MV-4-11 (cell line): ENCODE data around the gene NAT9.

Experiments used
- DNase-seq: peaks from one replicate; lab custom pipeline; 2025; lab: John Stamatoyannopoulos, UW

Gene NAT9

GRCh38 chr17:74805591-74805991 is 29.4 kb upstream of the NAT9 start:
- DNase-seq: no peak

GRCh38 chr17:74804683-74805082 is 28.5 kb upstream of the NAT9 start:
- no peak for DNase-seq

DNA sequence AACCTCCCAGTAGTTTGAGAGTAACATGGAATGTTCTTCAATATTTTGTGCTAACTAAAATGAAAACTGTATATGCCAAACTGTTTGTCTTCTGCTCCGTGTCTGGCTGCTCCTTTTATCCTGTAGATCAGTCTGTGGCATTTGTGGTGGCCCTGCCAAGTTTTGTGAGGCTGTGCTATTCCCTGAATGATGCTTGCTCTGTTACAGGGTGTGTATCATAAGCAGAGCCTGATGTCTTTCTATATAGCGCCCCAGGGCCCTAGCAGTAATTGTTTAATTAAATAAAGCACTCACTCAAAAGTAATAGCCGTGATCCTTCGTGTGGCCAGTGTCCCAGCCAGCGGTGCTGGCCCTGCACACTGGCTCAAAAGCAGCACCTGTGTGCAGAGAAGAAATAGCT is 27.8 kb upstream of the NAT9 start:
- no peak for DNase-seq

GRCh38 chr17:74803388-74803930 is 27.3 kb upstream of the NAT9 start:
- DNase-seq: no peak

GRCh38 chr17:74801896-74802295 is 25.8 kb upstream of the NAT9 start:
- DNase-seq: no peak

GRCh38 chr17:74800531-74800930 is 24.4 kb upstream of the NAT9 start:
- DNase-seq: no peak

DNA sequence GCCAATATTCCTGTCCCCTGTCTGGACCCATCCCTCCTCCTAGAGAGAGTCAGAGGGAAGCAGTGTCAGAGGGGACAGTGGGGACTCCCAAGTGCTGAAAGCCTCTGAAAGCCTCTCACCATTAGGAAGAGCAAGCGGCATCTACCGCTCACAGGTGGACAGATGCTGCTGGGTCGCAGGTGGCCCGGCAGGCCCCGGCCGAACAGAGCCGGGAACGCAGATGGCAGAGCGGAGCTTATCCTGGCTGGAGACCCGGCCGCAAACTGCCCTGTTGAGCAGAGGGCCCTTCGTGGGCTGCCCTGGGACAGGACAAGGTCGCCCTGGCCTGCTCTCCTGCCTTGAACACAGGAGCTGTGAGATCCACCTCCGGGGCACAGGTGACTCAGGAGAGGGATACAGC is 23.0 kb upstream of the NAT9 start:
- no peak for DNase-seq

GRCh38 chr17:74798239-74798707 is 22.1 kb upstream of the NAT9 start:
- DNase-seq: no peak

DNA sequence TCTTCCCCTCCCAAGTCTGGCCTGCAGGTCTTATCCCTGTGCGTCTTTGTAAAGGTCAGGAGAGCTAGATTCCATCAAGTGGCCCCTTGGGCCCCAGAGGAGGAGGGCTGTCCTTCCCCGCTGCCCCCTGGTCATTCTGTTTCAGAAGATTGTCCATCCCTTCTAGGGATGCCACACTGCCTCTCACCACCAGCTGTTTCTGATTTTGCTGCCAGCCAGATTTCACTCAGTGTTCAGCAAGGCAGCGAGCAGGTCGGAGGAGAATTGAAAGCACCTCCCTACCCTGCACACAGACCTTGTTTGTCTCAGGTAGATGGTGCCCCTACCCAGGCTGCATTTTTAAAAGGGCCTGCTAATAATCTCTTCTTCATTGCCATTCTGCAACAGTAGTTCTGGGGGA is 21.7 kb upstream of the NAT9 start:
- DNase-seq: no peak

GRCh38 chr17:74796866-74797265 is 20.7 kb upstream of the NAT9 start:
- no peak for DNase-seq

DNA sequence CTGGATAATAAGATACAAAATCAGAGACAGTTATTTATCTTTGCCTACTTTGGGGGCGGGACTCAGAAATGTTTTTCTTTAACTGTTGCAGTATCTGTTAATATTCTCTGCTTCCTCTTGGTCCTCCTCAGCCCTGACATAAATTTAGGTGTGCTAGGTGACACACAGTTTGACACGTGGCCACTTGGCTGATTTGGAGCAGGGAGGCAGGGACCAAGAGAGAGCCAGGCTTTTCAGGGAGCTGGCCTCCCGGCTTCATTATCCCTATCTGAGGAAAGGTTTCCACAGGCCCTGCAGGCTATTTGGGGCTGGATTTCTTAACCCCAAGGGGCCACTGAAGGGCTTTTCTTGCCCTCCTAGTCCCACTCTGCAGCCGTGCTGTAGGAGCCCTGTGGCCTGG is 20.1 kb upstream of the NAT9 start:
- no peak for DNase-seq

DNA sequence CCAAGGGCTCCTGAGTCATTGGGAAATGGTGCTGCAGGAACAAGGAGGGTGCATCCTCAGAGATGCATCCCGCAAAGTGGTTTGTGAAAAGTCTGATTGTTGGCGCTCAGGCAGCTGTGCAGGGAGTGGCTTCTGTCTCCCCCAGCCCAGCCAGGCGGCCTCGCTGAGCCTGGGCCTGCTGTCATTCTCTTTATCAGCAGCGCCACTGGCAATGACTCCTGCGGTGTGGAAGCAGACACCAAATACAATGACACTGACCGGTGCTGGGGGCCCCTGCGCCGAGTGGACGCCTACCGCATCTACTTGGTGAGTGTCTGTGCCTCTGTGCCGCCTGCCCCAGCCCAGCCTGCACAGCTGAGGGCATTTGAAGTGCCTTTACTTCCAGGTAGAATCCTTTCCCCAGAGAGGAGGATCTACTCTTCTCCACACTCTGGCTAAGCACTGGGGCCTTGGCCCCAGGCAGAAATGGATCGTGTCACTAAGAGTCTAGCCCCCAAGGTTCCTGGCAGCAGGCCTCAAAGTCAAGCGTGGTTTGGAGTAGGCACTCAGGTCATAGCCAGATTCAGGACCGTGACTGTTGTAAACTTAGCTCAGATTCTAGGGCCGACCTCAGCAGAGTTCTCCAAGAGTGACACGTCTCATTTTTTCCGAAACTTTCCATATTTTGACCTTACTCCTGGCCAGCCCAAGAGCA is 19.3 kb upstream of the NAT9 start:
- DNase-seq: no peak

GRCh38 chr17:74792586-74793105 is 16.5 kb upstream of the NAT9 start:
- DNase-seq: no peak

GRCh38 chr17:74790161-74791058 is 14.3 kb upstream of the NAT9 start:
- peak; percentile 58 for DNase-seq

- peak; percentile 73 for DNase-seq
Measured at GRCh38 chr17:74786431-74787055, 10.4 kb upstream of the NAT9 start.

GRCh38 chr17:74785981-74786360 is 9.8 kb upstream of the NAT9 start:
- no peak for DNase-seq

DNA sequence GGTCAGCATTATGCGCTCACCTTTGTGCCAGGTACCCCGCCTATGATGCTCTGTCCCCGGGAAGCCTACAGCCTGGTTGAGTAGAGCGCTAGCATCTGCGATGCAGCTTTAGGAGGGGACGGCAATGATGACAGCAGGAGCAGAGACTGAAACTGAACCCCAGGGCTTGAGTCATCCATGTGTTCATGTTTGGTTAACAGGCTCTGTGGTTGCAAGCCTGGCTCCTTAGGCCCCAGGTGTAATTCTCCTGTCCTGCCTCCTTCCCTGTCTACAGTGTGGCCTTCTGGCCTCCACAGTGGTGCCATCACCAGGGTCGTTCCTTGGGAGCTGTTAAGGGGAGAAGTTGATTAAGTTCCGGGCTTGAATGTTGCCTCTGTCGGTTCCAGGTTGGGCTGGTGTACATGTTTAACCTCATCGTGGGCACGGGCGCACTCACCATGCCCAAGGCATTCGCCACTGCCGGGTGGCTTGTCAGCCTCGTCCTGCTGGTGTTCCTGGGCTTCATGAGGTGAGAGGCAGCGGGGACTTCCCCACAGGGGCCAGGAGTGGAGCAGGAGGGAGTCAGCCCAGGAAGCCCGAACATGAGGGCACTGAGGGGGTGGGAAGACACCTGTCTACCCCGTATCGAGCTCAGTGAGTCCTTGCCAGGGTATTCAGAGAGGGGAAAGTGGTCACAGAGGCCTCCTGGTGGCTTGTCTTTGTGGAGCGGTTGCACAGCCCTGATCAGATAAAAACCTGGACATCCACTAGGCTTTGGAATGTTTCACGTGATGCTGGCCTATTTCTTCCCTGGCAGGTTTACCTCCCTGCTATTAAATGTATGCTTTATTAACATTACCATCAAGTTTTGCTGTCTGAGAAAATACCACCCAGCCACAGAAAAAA is 9.2 kb upstream of the NAT9 start:
- DNase-seq: no peak

DNA sequence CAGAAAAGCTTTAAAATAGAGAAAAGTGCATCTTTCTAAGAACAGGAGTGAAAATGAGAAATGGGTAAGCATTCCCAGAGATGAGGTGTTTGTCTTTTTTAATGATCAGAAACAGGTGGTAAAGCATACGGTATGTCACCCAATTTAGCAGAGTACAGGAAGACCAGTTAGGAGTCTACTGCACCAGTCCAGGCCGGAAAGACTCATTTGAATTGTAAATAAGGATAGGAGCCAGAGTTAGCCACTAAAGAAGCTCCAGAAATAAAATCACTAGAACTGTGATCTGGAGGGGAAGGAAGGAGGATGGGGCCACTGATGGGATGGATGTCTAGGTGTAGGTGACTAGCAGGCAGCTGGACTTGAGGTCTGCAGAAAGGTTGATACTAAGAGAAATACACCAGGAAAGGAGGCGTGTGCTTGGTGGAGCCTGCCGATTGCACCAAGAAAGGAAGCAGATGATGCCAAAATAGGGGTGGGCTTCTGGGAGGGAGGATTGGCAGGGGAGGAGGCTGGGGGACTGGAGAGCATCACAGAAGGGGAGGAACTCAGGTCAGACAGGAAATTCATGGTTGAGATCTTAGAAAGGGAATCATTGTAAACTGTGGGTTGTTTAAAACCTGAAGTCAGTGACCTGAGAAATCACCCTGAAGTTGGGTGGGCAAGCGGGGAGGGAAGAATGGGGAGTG is 8.1 kb upstream of the NAT9 start:
- no peak for DNase-seq

GRCh38 chr17:74782571-74782970 is 6.4 kb upstream of the NAT9 start:
- no peak for DNase-seq

DNA sequence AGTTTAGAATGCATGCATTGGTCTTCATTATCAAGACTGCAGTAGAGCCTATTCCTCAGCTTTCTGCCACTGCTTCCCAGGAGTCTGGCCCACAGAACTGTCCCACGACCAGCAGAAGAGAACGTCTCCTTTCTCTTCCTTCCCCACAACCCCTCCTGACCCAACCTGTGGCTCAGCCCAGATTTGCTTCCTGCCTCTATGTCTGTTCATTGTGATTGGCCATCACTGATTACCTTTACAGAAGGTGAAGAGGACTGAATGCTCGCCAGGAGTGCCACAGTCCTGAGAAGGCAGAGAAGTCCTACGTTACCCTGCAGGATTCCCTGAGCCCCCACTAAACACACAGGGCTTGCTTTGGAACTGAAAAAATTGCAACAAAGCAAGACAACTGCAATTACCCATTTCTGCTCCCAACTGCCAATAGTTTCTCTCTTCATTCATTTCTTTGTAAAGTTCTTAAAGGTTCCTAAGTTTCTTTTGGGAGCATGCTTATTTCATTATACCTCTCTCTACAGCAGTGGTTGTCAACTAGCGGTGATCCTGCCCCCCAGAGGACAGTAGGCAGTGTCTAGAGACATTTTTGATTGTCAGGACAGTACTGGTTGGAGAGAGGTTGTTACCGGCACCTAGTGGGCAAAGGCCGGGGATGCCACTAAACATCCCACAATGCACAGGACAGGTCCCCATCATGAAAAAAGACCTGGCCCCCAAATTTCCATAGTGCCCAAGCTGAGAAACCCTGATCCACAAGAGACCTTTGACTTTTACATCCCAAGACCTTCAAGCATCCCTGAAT is 4.5 kb upstream of the NAT9 start:
- DNase-seq: peak; percentile 73
